Spinal cord (tissue), 10 donors: ENCODE results near the gene CUZD1. TPM values are rescaled to one million over a fixed set of nuclear protein-coding genes. Genes with fewer than 3 reads are reported as not detected.

Experiments
- DNase-seq, 6 donors: peaks; one replicate each; pipeline versions ENCODE4 v3.0.0 to v3.0.0-alpha.2; 2013 to 2015; ENCODE audit warnings: low spot score in 6 of 6, low read depth in 4 of 6
- H3K27ac ChIP-seq: one replicate; pipeline ENCODE4 v1.5.1; 2013; ENCODE audit warnings: low read depth, low read length, control low read depth
- H3K27me3 ChIP-seq: one replicate; pipeline ENCODE4 v1.6.1; 2013; ENCODE audit warnings: low read length; ENCODE audit not compliant: control insufficient read depth, insufficient read depth
- H3K36me3 ChIP-seq: one replicate; pipeline ENCODE4 v1.6.1; 2013; ENCODE audit warnings: low read length; ENCODE audit not compliant: control insufficient read depth, insufficient read depth
- H3K4me1 ChIP-seq: one replicate; pipeline ENCODE4 v1.6.1; 2013; ENCODE audit warnings: low read length; ENCODE audit not compliant: control insufficient read depth, insufficient read depth
- H3K4me3 ChIP-seq: one replicate; pipeline ENCODE4 v1.5.1; 2013; ENCODE audit warnings: low read depth, low read length, control low read depth
- H3K9me3 ChIP-seq: one replicate; pipeline ENCODE4 v1.6.1; 2013; ENCODE audit warnings: low read length; ENCODE audit not compliant: control insufficient read depth, insufficient read depth
- WGBS: methylation state at CpG from one replicate; pipeline ENCODE4 v1.1.5; 2013; ENCODE audit warnings: missing lambda C conversion rate; ENCODE audit not compliant: insufficient coverage; 5-methylcytosine and 5-hydroxymethylcytosine counted together
- polyA plus RNA-seq, 2 donors: library from polyadenylated mRNA; unstranded; fragments of 120-200 nt; gene quantifications; one replicate each; pipeline ENCODE4 v1.2.1, GENCODE V29; 2013; ENCODE audit not compliant: insufficient read length in 2 of 2
- total RNA-seq, 2 donors: library from RNA; depleted of rRNA in 1 of 2; stranded (reverse); fragments of 120-200 nt in 1 of 2; fragments of >200 nt in 1 of 2; gene quantifications; one replicate each; pipeline versions ENCODE4 v1.2.3 to v1.2.4, GENCODE V29; 2013 to 2014
- donor health status: healthy.

The CUZD1 gene
- total and polyA plus RNA-seq, 4 donors, result 0.69 to 2.0 (median 1.4) TPM

DNA sequence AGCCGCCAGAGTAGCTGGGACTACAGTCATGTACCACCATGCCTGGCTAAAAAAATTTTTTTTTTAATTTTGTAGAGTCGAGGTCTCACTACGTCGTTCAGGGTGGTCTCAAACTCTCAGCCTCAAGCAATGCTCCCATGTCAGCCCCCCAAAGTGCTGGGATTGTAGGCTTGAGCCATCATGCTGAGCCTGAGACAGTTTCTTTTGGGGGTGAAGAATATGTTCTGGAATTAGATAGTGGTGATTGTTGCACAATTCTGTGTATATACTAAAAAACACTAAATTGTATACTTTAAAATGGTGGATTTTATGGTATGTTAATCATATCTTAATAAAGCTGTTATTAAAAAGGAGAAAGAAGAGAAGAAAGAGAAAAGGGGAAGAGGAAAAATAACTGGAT lies 1.5 kb downstream of the CUZD1 start:
- peaks cover 5% of the 10 kb centered on the region for H3K36me3 ChIP-seq
- no peaks in the 10 kb centered on the region for H3K4me1 ChIP-seq
- peaks cover 3% of the 10 kb centered on the region for H3K9me3 ChIP-seq
- H3K27me3 ChIP-seq, result no peaks in the 10 kb centered on the region
- 92% methylated on average over 2 of the region's 4 CpGs for WGBS
- no peak overlapping the region for H3K4me3 ChIP-seq
- H3K27ac ChIP-seq, result no peak overlapping the region
- no peak for DNase-seq

DNA sequence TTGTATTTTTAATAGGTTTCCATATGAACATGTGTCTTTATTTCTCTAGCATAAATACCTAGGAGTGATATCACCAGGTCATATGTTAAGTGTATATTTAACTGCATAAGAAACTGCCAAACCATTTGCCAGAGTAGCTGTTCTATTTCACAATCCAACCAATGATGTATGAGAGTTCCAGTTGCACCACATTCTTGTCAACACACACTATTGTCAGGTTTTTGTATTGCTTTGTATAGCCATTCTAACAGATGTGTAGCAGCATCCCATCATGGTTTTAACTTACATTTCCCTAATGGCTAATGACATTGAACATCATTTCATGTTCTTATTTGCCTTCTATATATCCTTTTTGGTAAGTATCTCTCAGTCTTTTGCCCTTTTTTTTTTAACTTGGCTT lies 4.1 kb downstream of the CUZD1 start:
- H3K9me3 ChIP-seq, result peaks cover 3% of the 10 kb centered on the region
- DNase-seq, result no peak
- H3K27ac ChIP-seq, result no peak overlapping the region
- no peak overlapping the region for H3K4me3 ChIP-seq
- H3K27me3 ChIP-seq, result no peaks in the 10 kb centered on the region
- no peaks in the 10 kb centered on the region for H3K4me1 ChIP-seq
- H3K36me3 ChIP-seq, result no peaks in the 10 kb centered on the region

DNA sequence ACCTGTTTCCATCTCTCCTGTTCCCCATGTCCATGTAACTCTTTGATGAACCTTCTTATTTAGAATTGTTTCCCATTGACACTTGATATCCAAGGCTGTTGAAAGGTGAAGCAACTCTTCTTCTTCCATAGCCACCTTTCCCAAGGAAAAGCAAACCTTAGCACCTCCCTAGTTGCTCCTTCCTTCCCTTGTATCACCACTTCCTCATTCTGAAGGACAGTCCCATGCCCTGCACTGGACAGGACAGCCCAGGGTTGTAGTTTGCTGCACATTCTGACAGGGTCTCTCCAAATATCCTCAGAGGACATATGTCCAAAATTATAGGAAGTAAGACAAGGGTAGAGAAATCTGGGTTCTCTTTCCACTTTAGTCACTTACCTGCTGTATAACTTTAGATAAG lies 6.2 kb downstream of the CUZD1 start:
- Histone ChIP-seq H3K4me3 (no peak overlapping the region), H3K27ac (no peak overlapping the region), H3K9me3 (peaks cover 3% of the 10 kb centered on the region), H3K4me1 (no peaks in the 10 kb centered on the region), H3K27me3 (no peaks in the 10 kb centered on the region), H3K36me3 (no peaks in the 10 kb centered on the region)
- no peak for DNase-seq

DNA sequence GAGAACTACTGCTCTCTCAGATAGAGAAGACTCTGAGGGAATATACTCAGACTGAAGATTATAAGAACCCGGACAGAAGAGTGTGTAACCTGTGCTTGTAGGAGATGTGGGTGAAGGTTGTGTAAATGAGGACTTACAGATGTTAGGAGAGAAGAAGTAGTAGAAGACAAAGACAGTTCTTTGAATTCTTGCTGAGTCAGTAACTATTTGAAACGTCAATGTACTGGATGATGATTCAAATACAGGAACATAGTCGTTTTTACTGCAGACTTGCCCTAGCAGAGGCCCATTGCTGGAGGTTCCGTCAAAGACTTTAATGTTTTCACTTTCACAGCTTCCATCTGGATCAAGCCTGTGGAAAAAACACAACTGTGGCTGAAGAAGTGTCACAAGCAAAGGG lies 6.8 kb downstream of the CUZD1 start:
- Histone ChIP-seq H3K36me3 (no peaks in the 10 kb centered on the region), H3K4me1 (no peaks in the 10 kb centered on the region), H3K27me3 (no peaks in the 10 kb centered on the region), H3K27ac (no peak overlapping the region), H3K9me3 (peaks cover 3% of the 10 kb centered on the region), H3K4me3 (no peak overlapping the region)
- no peak for DNase-seq
- 100% methylated on average over 3 of the region's 4 CpGs for WGBS

DNA sequence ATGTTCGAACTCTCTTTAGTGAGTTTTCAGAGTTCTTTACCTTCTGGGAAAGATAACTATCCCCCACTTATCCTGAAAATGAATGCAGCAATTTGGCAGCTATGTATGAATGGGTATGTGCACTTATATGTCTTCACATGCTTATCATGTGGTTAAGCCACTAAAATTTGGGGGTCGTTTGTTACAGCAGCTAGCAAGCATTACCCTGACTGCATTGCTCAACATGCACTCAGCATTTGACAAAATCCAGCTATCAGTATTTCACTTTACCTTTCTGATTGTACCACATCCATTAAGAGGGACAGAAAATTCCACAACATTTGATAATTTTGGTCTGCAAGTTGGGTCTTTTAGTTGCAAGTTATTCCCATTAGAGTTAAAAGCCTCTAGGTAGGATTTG lies 9.7 kb downstream of the CUZD1 start:
- Histone ChIP-seq H3K27ac (no peak overlapping the region), H3K9me3 (no peaks in the 10 kb centered on the region), H3K4me1 (no peaks in the 10 kb centered on the region), H3K36me3 (no peaks in the 10 kb centered on the region), H3K4me3 (no peak overlapping the region), H3K27me3 (no peaks in the 10 kb centered on the region)
- DNase-seq, result no peak
- no CpG with 5 or more reads among the region's 2 CpGs for WGBS

DNA sequence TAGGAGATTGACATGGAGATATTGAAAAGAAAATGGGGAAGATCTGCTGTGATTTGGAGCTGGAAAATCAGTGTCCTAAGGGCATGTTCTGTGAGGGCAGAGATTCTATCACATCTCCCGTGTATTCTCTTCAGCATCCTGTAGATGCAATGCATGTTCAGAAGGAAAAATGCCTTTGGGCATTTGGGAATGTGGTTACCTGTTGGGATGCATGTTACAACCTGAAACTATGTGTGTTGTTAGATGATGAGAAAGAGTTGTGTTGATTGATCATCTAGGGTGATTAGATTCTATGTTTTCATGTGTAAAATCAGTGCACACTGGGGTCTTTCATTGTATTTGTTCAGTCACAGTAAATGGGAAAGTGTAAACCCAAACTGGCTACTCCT lies 14.7 kb downstream of the CUZD1 start:
- peaks cover 2% of the 10 kb centered on the region for H3K27me3 ChIP-seq
- DNase-seq, result no peak
- 100% methylated on average over 1 of the region's 1 CpG for WGBS
- no peak overlapping the region for H3K27ac ChIP-seq
- H3K9me3 ChIP-seq, result no peaks in the 10 kb centered on the region
- H3K4me3 ChIP-seq, result no peak overlapping the region
- H3K36me3 ChIP-seq, result no peaks in the 10 kb centered on the region
- no peaks in the 10 kb centered on the region for H3K4me1 ChIP-seq

DNA sequence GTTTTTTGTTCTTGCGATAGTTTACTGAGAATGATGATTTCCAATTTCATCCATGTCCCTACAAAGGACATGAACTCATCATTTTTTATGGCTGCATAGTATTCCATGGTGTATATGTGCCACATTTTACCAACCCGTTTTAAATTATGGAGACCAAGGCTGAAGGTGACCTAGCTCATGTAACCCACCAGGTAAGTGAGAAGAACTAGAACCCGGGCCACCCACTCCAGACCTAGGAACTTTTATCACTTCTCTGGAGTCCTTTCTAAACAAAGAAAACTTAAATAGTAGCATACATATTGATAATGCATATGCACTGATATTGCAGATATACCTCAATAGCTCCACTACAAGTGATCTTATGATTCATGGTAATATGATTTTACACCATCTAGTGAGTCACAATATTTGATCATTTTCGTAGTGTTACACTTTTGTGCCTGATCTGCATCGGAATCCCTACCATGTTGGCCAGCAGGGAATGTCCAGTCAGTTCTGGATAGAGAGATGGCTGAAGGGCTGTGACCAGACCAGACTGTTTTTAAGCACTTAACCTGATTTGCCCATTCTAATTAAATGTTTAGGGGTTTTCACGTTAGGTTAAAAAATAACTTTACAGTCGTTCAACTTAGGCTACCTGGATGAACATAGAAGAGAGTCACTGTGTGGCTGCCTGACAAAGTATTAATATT lies 15.2 kb downstream of the CUZD1 start:
- no CpG with 5 or more reads among the region's 7 CpGs for WGBS
- no peak for DNase-seq
- H3K36me3 ChIP-seq, result no peaks in the 10 kb centered on the region
- no peaks in the 10 kb centered on the region for H3K4me1 ChIP-seq
- peaks cover 2% of the 10 kb centered on the region for H3K27me3 ChIP-seq
- H3K4me3 ChIP-seq, result no peak overlapping the region
- no peaks in the 10 kb centered on the region for H3K9me3 ChIP-seq
- H3K27ac ChIP-seq, result no peak overlapping the region

DNA sequence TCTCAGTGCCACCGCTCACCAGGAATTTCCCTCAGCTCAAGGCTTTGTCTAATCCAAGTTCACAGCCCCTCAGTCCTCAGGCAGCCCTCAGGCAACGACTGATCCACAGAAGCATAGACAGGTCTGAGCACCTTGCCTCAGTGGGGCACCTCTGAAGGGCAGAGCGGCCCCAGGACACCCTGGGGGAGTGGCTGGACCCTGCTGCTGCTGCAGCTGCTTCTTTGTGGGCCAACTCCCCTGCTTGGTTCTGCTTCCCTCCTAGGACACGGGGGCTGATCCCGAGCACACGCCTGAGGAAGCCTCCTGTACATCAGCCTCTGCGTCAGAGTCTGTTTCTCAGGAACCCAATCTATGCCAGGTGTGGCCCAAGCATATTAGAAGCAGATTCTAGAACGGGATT lies 16.2 kb downstream of the CUZD1 start:
- Histone ChIP-seq H3K27ac (no peak overlapping the region), H3K4me1 (no peaks in the 10 kb centered on the region), H3K36me3 (no peaks in the 10 kb centered on the region), H3K9me3 (no peaks in the 10 kb centered on the region), H3K27me3 (peaks cover 2% of the 10 kb centered on the region), H3K4me3 (no peak overlapping the region)
- 84% methylated on average over 7 of the region's 8 CpGs for WGBS
- DNase-seq, result no peak

DNA sequence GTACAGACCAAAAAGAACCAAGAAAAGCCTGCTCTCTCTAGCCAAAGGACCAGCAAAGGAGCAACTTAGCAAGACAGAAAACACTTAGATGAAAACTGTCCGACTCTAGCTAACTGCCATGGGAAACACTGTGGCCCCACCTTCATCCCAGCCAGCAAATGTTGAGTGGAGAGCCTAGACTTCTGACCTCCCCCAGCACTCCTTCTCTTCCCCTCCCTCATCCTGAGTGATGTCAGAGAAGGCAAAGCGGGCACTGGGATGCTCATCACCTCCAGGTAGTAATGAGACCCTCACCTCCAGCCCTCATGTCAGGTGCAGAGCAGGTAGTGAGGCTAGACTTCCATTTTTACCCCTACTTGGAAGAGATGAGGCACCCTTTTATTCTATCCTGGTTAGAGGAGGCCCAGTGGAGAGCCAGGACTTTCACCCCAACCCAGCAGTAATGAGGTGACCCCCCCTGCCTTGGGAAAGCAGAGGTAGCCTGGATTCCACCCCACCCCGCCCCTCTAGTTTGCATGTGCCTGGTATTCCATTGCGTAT lies 16.9 kb downstream of the CUZD1 start:
- no peaks in the 10 kb centered on the region for H3K9me3 ChIP-seq
- no peak overlapping the region for H3K4me3 ChIP-seq
- no peak for DNase-seq
- peaks cover 2% of the 10 kb centered on the region for H3K27me3 ChIP-seq
- H3K36me3 ChIP-seq, result no peaks in the 10 kb centered on the region
- 100% methylated on average over 1 of the region's 4 CpGs for WGBS
- no peak overlapping the region for H3K27ac ChIP-seq
- H3K4me1 ChIP-seq, result no peaks in the 10 kb centered on the region

DNA sequence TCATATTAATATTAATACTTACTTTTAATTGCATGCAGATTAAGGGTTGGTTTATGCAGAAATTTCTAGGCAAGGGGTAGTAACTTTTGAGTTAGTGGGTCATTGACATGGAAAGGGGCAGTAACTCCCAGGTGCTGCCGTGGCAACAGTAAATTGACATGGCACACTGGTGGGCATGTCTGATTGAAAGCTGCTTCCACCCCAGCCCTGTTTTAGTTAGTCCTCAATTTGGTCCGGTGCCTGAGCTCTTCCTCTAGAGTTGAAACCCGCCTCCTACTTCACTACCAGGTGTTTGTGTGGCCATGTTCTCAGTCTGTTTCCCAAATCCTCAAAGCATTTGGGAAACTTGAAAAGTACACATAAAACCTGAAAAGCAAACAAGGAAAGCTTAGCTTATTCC lies 18.4 kb downstream of the CUZD1 start:
- Histone ChIP-seq H3K4me1 (no peaks in the 10 kb centered on the region), H3K4me3 (no peak overlapping the region), H3K9me3 (no peaks in the 10 kb centered on the region), H3K36me3 (no peaks in the 10 kb centered on the region), H3K27me3 (peaks cover 2% of the 10 kb centered on the region), H3K27ac (no peak overlapping the region)
- no peak for DNase-seq
- WGBS, result 96% methylated on average over 3 of the region's 3 CpGs
